MCF 10A (cell line): Measurements from ENCODE around the gene H2BK1. TPM values are rescaled to one million over a fixed set of nuclear protein-coding genes. Genes with fewer than 3 reads are reported as not detected.
A peak's percentile ranks its signal among the peaks of the same experiment; 100 is the strongest.

ENCODE experiments used
- BruUV-seq: library from RNA; stranded (reverse); fragments of 400-500 nt; replicated peaks from 2 replicates; lab custom pipeline; 2021; lab: Mats Ljungman, UMichigan
- CTCF ChIA-PET: fragments of 300-600 bp; sonication (Branson Sonifier 250); formaldehyde crosslinking; extraction: SDS; loops from one replicate; lab custom pipeline; 2021; ENCODE audit warnings: antibody characterized with exemption, inconsistent platforms; lab: Yijun Ruan, JAX
- POLR2A ChIA-PET: fragments of 300-600, 350-650 bp; sonication (Branson Sonifier 250); formaldehyde crosslinking; extraction: SDS; loops from one replicate; lab custom pipeline; 2020; ENCODE audit warnings: antibody characterized with exemption, inconsistent platforms; lab: Yijun Ruan, JAX
- DNase-seq: peaks from one replicate; pipeline ENCODE4 v3.0.0-alpha.2; 2018; ENCODE audit not compliant: unreplicated experiment
- H3K27ac Mint-ChIP-seq: one replicate; pipeline ENCODE4 v1.8.0; 2022; ENCODE audit warnings: mild to moderate bottlenecking, low read depth, mixed read lengths; ENCODE audit not compliant: unreplicated experiment
- H3K27me3 Mint-ChIP-seq: one replicate; pipeline ENCODE4 v1.8.0; 2022; ENCODE audit warnings: mixed read lengths; ENCODE audit not compliant: insufficient read depth, unreplicated experiment
- H3K36me3 Mint-ChIP-seq: one replicate; pipeline ENCODE4 v1.8.0; 2022; ENCODE audit warnings: mild to moderate bottlenecking, moderate library complexity, mixed read lengths; ENCODE audit not compliant: insufficient read depth, unreplicated experiment
- H3K4me1 Mint-ChIP-seq: one replicate; pipeline ENCODE4 v1.8.0; 2022; ENCODE audit warnings: mixed read lengths; ENCODE audit not compliant: insufficient read depth, unreplicated experiment
- H3K4me3 Mint-ChIP-seq: one replicate; pipeline ENCODE4 v1.8.0; 2022; ENCODE audit warnings: mild to moderate bottlenecking, moderate library complexity, mixed read lengths; ENCODE audit not compliant: unreplicated experiment
- H3K9me3 Mint-ChIP-seq: one replicate; pipeline ENCODE4 v1.8.0; 2022; ENCODE audit warnings: mixed read lengths; ENCODE audit not compliant: unreplicated experiment
- CTCF ChIP-seq: fragments of 200-600 bp; IDR thresholded peaks from one replicate; pipeline ENCODE4 v1.8.0; 2022; ENCODE audit warnings: antibody characterized with exemption, mild to moderate bottlenecking; ENCODE audit not compliant: unreplicated experiment
- intact Hi-C: fragments of 100-400 bp; cut with micrococcal nuclease; formaldehyde crosslinking; loops from 2 replicates; pipeline ENCODE4 v1.14.1; 2022
- total RNA-seq: library from RNA; stranded (reverse); gene quantifications from 2 replicates; pipeline ENCODE4 v1.2.3, GENCODE V29; 2022

H2BK1 gene
- total RNA-seq, 1 experiment from 2014 or later = not detected

DNA sequence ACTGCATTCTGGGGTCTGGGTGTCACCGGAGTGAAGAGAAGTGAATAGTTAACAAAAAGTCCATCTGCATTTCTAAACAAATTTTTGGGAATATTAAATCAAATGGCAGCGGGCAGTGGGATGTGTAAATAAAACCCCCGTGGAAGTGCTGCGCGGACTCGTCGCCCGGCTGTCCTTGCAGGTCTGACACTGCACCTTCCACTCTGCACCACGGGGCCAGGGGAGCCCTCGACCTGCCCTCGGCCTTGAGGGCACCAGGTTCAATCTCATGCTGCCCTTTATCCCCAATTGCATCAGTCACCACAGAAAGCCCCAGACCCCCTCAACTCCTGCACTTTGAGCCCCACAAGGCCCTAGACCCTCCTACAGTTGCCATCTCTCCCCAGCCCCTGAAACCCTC, 44.6 kb upstream of the H2BK1 start:
- no peaks in the 10 kb centered on the region for H3K9me3 Mint-ChIP-seq
- TF ChIP-seq CTCF = no peak
- H3K27me3 Mint-ChIP-seq = peaks cover 55% of the 10 kb centered on the region
- H3K4me3 Mint-ChIP-seq = no peak overlapping the region
- ChIA-PET POLR2A (interaction anchor here (0.9 kb wide), 1 partner anchor 13 kb away, joined by 3 read pairs; no protein-coding TSS in a partner anchor), CTCF (interaction anchor here (0.5 kb wide), 1 partner anchor 50 kb away, joined by 4 read pairs; no protein-coding TSS in a partner anchor)
- no peaks in the 10 kb centered on the region for H3K36me3 Mint-ChIP-seq
- no peak for DNase-seq
- H3K4me1 Mint-ChIP-seq = peaks cover 22% of the 10 kb centered on the region
- intact Hi-C loops = no loop called here
- no TSS peak for BruUV-seq
- H3K27ac Mint-ChIP-seq = no peak overlapping the region

GRCh38 chr7:151254316-151254715, 44.0 kb upstream of the H2BK1 start:
- no peaks in the 10 kb centered on the region for H3K36me3 Mint-ChIP-seq
- H3K27me3 Mint-ChIP-seq = peaks cover 50% of the 10 kb centered on the region
- ChIA-PET POLR2A (interaction anchor here (0.5 kb wide), 1 partner anchor 1422 kb away, joined by 3 read pairs; no protein-coding TSS in a partner anchor), CTCF (interaction anchor here (0.5 kb wide), 1 partner anchor 51 kb away, joined by 4 read pairs; no protein-coding TSS in a partner anchor)
- H3K4me1 Mint-ChIP-seq = peaks cover 25% of the 10 kb centered on the region
- no peak for TF ChIP-seq CTCF
- intact Hi-C loops = no loop called here
- H3K9me3 Mint-ChIP-seq = no peaks in the 10 kb centered on the region
- H3K4me3 Mint-ChIP-seq = no peak overlapping the region
- no peak overlapping the region for H3K27ac Mint-ChIP-seq
- no peak for DNase-seq
- no TSS peak for BruUV-seq

DNA sequence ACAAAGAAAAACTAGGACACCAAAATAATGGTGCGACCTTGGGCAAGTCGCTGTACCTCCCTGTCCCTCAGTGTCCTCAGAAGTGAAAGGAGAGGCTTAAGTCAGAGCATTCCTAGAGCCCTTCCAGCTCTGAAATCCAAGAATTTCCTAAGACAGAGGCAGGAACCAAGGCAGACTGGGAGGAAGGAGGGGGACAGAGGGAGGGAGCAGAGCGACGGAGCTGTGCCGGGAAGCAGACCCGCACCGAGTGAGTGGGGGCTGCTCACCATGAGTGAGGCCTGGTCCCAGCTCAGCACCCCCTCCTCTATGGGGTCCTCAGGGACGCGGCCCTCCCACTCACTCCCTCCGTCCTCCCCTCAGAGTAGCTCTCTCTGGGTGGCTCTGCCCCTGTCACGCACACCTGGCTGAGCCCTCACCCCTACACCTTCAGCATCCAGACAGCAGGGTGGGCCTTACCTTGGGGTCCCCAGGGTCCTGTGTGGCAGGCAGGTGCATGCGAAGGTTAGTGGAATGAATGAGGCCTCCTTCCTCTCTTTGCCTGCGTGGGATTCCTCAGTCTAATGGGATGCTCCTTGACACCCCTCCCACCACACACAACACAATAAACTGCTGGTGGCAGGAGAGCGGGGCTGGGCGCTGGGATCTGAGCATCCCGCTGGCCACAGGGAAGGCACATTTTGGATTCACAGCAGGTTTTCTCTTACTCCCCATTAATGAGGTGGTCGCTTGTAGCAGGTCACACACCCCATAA, 42.8 kb upstream of the H2BK1 start:
- Mint-ChIP-seq H3K4me1 (peaks cover 34% of the 10 kb centered on the region), H3K9me3 (no peaks in the 10 kb centered on the region), H3K27ac (no peak overlapping the region), H3K4me3 (no peak overlapping the region), H3K36me3 (no peaks in the 10 kb centered on the region), H3K27me3 (peaks cover 38% of the 10 kb centered on the region)
- DNase-seq = no peak
- intact Hi-C loops = no loop called here
- TF ChIP-seq CTCF = no peak
- ChIA-PET CTCF (interaction anchor here (1.0 to 1.2 kb wide), 2 partner anchors 9 to 51 kb away, joined by 3 to 6 read pairs; no protein-coding TSS in a partner anchor), POLR2A (interaction anchor here (1.0 to 1.7 kb wide), 2 partner anchors 10 to 26 kb away, joined by 3 to 19 read pairs; partner anchors contain the start of gene ABCF2)
- no TSS peak for BruUV-seq

- BruUV-seq = no TSS peak
- intact Hi-C loops = no loop called here
- DNase-seq = no peak
- peaks cover 34% of the 10 kb centered on the region for H3K4me1 Mint-ChIP-seq
- H3K9me3 Mint-ChIP-seq = no peaks in the 10 kb centered on the region
- no peak overlapping the region for H3K27ac Mint-ChIP-seq
- ChIA-PET POLR2A (interaction anchor here (0.7 to 1.7 kb wide), 5 partner anchors 10 to 25 kb away, joined by 3 to 19 read pairs (median 4); partner anchors contain the start of genes ABCF2 and CHPF2), CTCF (interaction anchor here (0.5 to 1.2 kb wide), 4 partner anchors 8 to 1654 kb away, joined by 3 to 6 read pairs (median 4); no protein-coding TSS in a partner anchor)
- H3K4me3 Mint-ChIP-seq = peak overlapping the region; percentile 63
- TF ChIP-seq CTCF = no peak
- no peaks in the 10 kb centered on the region for H3K36me3 Mint-ChIP-seq
- H3K27me3 Mint-ChIP-seq = peaks cover 32% of the 10 kb centered on the region
Measured at GRCh38 chr7:151252561-151252835, 42.2 kb upstream of the H2BK1 start.
